ENCODE results near the gene HTT. TPM values are rescaled to one million over a fixed set of nuclear protein-coding genes. Genes with fewer than 3 reads are reported as not detected.

HTT gene
- total and polyA plus RNA-seq, 4 donors, result 8.6 to 39.8 (median 16.4) TPM

Small RNA genes lying within 50 kb of the gene (small RNA-seq; reads per million reads assigned to genes)
- not detected for gene RF02134
- gene RF02135, result not detected
- gene RNU6-204P, result not detected

Other genes starting within 250 kb of the HTT start
- 100 to 1,000 TPM in 1 of 2 donors, 10 to 100 TPM in 1; 95.5 to 142 TPM for gene ADD1, start 230.8 kb upstream of the HTT start, total RNA-seq
- gene ADD1, start 230.8 kb upstream of the HTT start, polyA plus RNA-seq, result 10 to 100 TPM; 62.2 to 71.3 TPM
- gene NOP14, start 111.3 kb upstream of the HTT start, total RNA-seq, result 10 to 100 TPM; 10.5 to 22.9 TPM
- 10 to 100 TPM; 12.6 to 16.2 TPM for gene NOP14, start 111.3 kb upstream of the HTT start, polyA plus RNA-seq
- gene GRK4, start 111.1 kb upstream of the HTT start, total RNA-seq, result 1 to 10 TPM; 2.0 to 2.2 TPM
- gene GRK4, start 111.1 kb upstream of the HTT start, polyA plus RNA-seq, result 1 to 10 TPM; 1.0 to 1.6 TPM
- not detected for gene HTT-AS, start 143 bp upstream of the HTT start, total RNA-seq
- gene HTT-AS, start 143 bp upstream of the HTT start, polyA plus RNA-seq, result not detected
- gene MSANTD1, start 174.5 kb downstream of the HTT start, total RNA-seq, result 1 to 10 TPM in 1 of 2 donors, under 1 TPM in 1; 0.23 to 1.2 TPM
- gene MSANTD1, start 174.5 kb downstream of the HTT start, polyA plus RNA-seq, result under 1 TPM in 1 of 2 donors, not detected in 1; 0.05 TPM
- gene RGS12, start 218.3 kb downstream of the HTT start, total RNA-seq, result 10 to 100 TPM in 1 of 2 donors, 1 to 10 TPM in 1; 8.5 to 14.5 TPM
- gene RGS12, start 218.3 kb downstream of the HTT start, polyA plus RNA-seq, result 10 to 100 TPM in 1 of 2 donors, 1 to 10 TPM in 1; 6.4 to 23.2 TPM